H1 (cell line): Measurements from ENCODE around the gene CLPTM1L. TPM values are rescaled to one million over a fixed set of nuclear protein-coding genes. Genes with fewer than 3 reads are reported as not detected.

ENCODE experiments used
- CTCF ChIA-PET: fragments of 300-600 bp; sonication (Branson Sonifier 250); formaldehyde crosslinking; loops from one replicate; lab custom pipeline; 2021; ENCODE audit not compliant: partially characterized antibody; lab: Charles Lee
- POLR2A ChIA-PET: fragments of 300-600 bp; sonication (Branson Sonifier 250); formaldehyde crosslinking; loops from one replicate; lab custom pipeline; 2021; ENCODE audit warnings: inconsistent platforms; ENCODE audit not compliant: partially characterized antibody; lab: Charles Lee
- DNase-seq, 2 experiments: peaks; one replicate each; pipeline versions ENCODE4 v3.0.0 to v3.0.0-alpha.2; 2010 to 2022; ENCODE audit warnings: low spot score in 2 of 2, low read depth in 1 of 2, mixed read lengths in 1 of 2
- FAIRE-seq: peaks from 2 replicates; lab custom pipeline; 2011; peaks lifted over from hg19 to GRCh38; lab: Jason Lieb, UNC
- H2AFZ ChIP-seq: 2 replicates; pipeline ENCODE4 v1.8.1; 2012; ENCODE audit warnings: low read length, inconsistent platforms
- H2AK5ac ChIP-seq: 2 replicates; pipeline ENCODE4 v1.6.1; 2013; ENCODE audit warnings: low read depth, low read length
- H2BK120ac ChIP-seq: replicated peaks from 2 replicates; pipeline ENCODE3; 2013; ENCODE audit warnings: low read depth, low read length, inconsistent platforms
- H2BK12ac ChIP-seq: 2 replicates; pipeline ENCODE4 v1.6.1; 2013; ENCODE audit warnings: low read depth, low read length
- H2BK15ac ChIP-seq: 2 replicates; pipeline ENCODE4 v1.6.1; 2013; ENCODE audit warnings: low read length
- H2BK20ac ChIP-seq: 2 replicates; pipeline ENCODE4 v1.6.1; 2013; ENCODE audit warnings: low read length
- H2BK5ac ChIP-seq: 2 replicates; pipeline ENCODE4 v1.6.1; 2013; ENCODE audit warnings: low read depth, low read length
- H3K14ac ChIP-seq: 2 replicates; pipeline ENCODE4 v1.6.1; 2013; ENCODE audit warnings: inconsistent platforms; ENCODE audit not compliant: insufficient read length
- H3K18ac ChIP-seq: 2 replicates; pipeline ENCODE4 v1.6.1; 2013; ENCODE audit warnings: low read length; ENCODE audit errors: extremely low read depth
- H3K23ac ChIP-seq: 2 replicates; pipeline ENCODE4 v1.6.1; 2013; ENCODE audit warnings: inconsistent platforms; ENCODE audit not compliant: insufficient read length
- H3K23me2 ChIP-seq: 2 replicates; pipeline ENCODE4 v1.6.1; 2013; ENCODE audit warnings: low read depth, low read length
- H3K27ac ChIP-seq: 2 replicates; pipeline ENCODE4 v1.6.1; 2011; ENCODE audit warnings: low read depth, low read length, inconsistent platforms
- H3K27me3 ChIP-seq, 4 experiments: replicated peaks in 1 of 4; 1 replicate in 1 of 4; 2 replicates in 3 of 4; pipeline versions ENCODE4 v1.6.1 to v1.8.1; 2011 to 2013; ENCODE audit warnings: low read length in 3 of 4, mild to moderate bottlenecking in 3 of 4, inconsistent platforms in 2 of 4, mixed read lengths in 2 of 4, moderate library complexity in 1 of 4; ENCODE audit not compliant: control insufficient read depth in 3 of 4, insufficient read depth in 3 of 4; ENCODE audit errors: extremely low read depth in 1 of 4
- H3K36me3 ChIP-seq, 4 experiments: 2 replicates each; pipeline versions ENCODE4 v1.6.1 to v1.8.1; 2011 to 2013; ENCODE audit warnings: mild to moderate bottlenecking in 4 of 4, low read length in 3 of 4, moderate library complexity in 2 of 4, control low read depth in 1 of 4, inconsistent platforms in 1 of 4; ENCODE audit not compliant: insufficient read depth in 4 of 4, control insufficient read depth in 2 of 4
- H3K4ac ChIP-seq: replicated peaks from 2 replicates; pipeline ENCODE3; 2013; ENCODE audit warnings: low read length, low read depth, mixed read lengths, inconsistent platforms; ENCODE audit not compliant: insufficient read length
- H3K4me1 ChIP-seq, 4 experiments: replicated peaks in 1 of 4; 1 replicate in 1 of 4; 2 replicates in 3 of 4; pipeline versions ENCODE4 v1.6.1 to v1.8.1; 2011 to 2013; ENCODE audit warnings: low read length in 3 of 4, inconsistent platforms in 2 of 4, mixed read lengths in 1 of 4; ENCODE audit not compliant: insufficient read depth in 4 of 4, control insufficient read depth in 3 of 4
- H3K4me2 ChIP-seq, 2 experiments: 2 replicates each; pipeline versions ENCODE4 v1.6.1 to v1.8.1; 2011 to 2013; ENCODE audit warnings: low read depth in 2 of 2, low read length in 2 of 2, control low read depth in 1 of 2, inconsistent platforms in 1 of 2, mild to moderate bottlenecking in 1 of 2; ENCODE audit not compliant: insufficient read depth in 1 of 2
- H3K4me3 ChIP-seq, 4 experiments: fragments of 200-600, 300-600 bp in 1 of 4; sonication (generic), shearing (Covaris generic), sonication (Bioruptor Twin) in 1 of 4; 2 replicates each; pipeline versions ENCODE4 v1.5.1 to v1.8.1; 2011 to 2016; ENCODE audit warnings: low read length in 4 of 4, low read depth in 3 of 4, control low read depth in 2 of 4, inconsistent platforms in 2 of 4, mild to moderate bottlenecking in 2 of 4, mixed read lengths in 1 of 4, moderate library complexity in 1 of 4; ENCODE audit not compliant: insufficient read depth in 2 of 4; ENCODE audit errors: extremely low read depth in 1 of 4
- H3K56ac ChIP-seq: replicated peaks from 2 replicates; pipeline ENCODE3; 2013; ENCODE audit warnings: low read depth, mild to moderate bottlenecking, mixed read lengths, low read length, inconsistent platforms; ENCODE audit not compliant: insufficient read length
- H3K79me1 ChIP-seq: 2 replicates; pipeline ENCODE4 v1.6.1; 2013; ENCODE audit warnings: low read depth, low read length, control low read depth
- H3K79me2 ChIP-seq, 2 experiments: 2 replicates each; pipeline versions ENCODE4 v1.6.1 to v1.8.1; 2012 to 2013; ENCODE audit warnings: low read length in 2 of 2, mild to moderate bottlenecking in 2 of 2, inconsistent platforms in 1 of 2; ENCODE audit not compliant: insufficient read depth in 2 of 2, control insufficient read depth in 1 of 2
- H3K9ac ChIP-seq, 4 experiments: replicated peaks in 1 of 4; 1 replicate in 1 of 4; 2 replicates in 3 of 4; pipeline versions ENCODE4 v1.6.1 to v1.8.1; 2011 to 2013; ENCODE audit warnings: low read depth in 3 of 4, low read length in 3 of 4, control low read depth in 2 of 4, mild to moderate bottlenecking in 2 of 4, moderate library complexity in 2 of 4, inconsistent platforms in 1 of 4; ENCODE audit errors: extremely low read depth in 1 of 4
- H3K9me3 ChIP-seq, 2 experiments: 2 replicates each; pipeline versions ENCODE4 v1.6.1 to v1.8.1; 2012 to 2013; ENCODE audit warnings: mild to moderate bottlenecking in 2 of 2, moderate library complexity in 2 of 2, control low read depth in 1 of 2, inconsistent platforms in 1 of 2, low read depth in 1 of 2, low read length in 1 of 2, mixed read lengths in 1 of 2; ENCODE audit not compliant: insufficient read depth in 2 of 2
- H4K20me1 ChIP-seq, 2 experiments: replicated peaks in 1 of 2; 2 replicates each; pipeline versions ENCODE3 to v1.8.1; 2011 to 2013; ENCODE audit warnings: inconsistent platforms in 2 of 2, low read length in 2 of 2, mild to moderate bottlenecking in 1 of 2; ENCODE audit not compliant: insufficient read depth in 2 of 2, control insufficient read depth in 1 of 2
- H4K5ac ChIP-seq: 2 replicates; pipeline ENCODE4 v1.6.1; 2013; ENCODE audit warnings: low read length, low read depth, mixed read lengths, inconsistent platforms; ENCODE audit not compliant: insufficient read length
- H4K8ac ChIP-seq: 2 replicates; pipeline ENCODE4 v1.8.0; 2013; ENCODE audit warnings: mild to moderate bottlenecking, moderate library complexity, low read length, inconsistent platforms; ENCODE audit not compliant: insufficient read depth; ENCODE audit errors: extremely low read depth
- H4K91ac ChIP-seq: replicated peaks from 2 replicates; pipeline ENCODE3; 2013; ENCODE audit warnings: low read length, mixed read lengths, inconsistent platforms; ENCODE audit not compliant: insufficient read length
- CTBP2 ChIP-seq: IDR thresholded peaks from 2 replicates; pipeline ENCODE4 v1.7.0; 2011; ENCODE audit warnings: borderline replicate concordance, mild to moderate bottlenecking, moderate library complexity, mixed read lengths, low read length; ENCODE audit not compliant: insufficient read depth, insufficient read length
- KDM1A ChIP-seq: fragments of 200-600, 300-600 bp; sonication (generic); IDR thresholded peaks from 2 replicates; pipeline ENCODE4 v1.7.1; 2016; ENCODE audit warnings: mild to moderate bottlenecking, low read length, borderline replicate concordance
- POLR2A ChIP-seq, 2 experiments: IDR thresholded peaks; 1 replicate in 1 of 2; 2 replicates in 1 of 2; pipeline ENCODE4 v1.6.1; 2011; ENCODE audit warnings: low read depth in 2 of 2, low read length in 2 of 2, mild to moderate bottlenecking in 2 of 2; ENCODE audit errors: control extremely low read depth in 1 of 2
- TEAD4 ChIP-seq: IDR thresholded peaks from 2 replicates; pipeline ENCODE4 v1.6.1; 2012; ENCODE audit warnings: low read depth, low read length, inconsistent platforms, mixed read lengths
- YY1 ChIP-seq: IDR thresholded peaks from 2 replicates; pipeline ENCODE4 v1.6.1; 2011; ENCODE audit warnings: low read depth, mild to moderate bottlenecking, low read length
- WGBS, 2 experiments: shearing (Covaris generic) in 1 of 2; methylation state at CpG; one replicate each; pipeline versions ENCODE4 v1.1.6 to v1.1.7; 2013 to 2015; ENCODE audit warnings: low lambda C conversion rate in 2 of 2, mixed read lengths in 2 of 2, inconsistent platforms in 1 of 2, low coverage in 1 of 2, missing lambda C conversion rate in 1 of 2; ENCODE audit not compliant: insufficient replicate concordance in 2 of 2, insufficient coverage in 1 of 2, insufficient read length in 1 of 2; ENCODE audit errors: extremely low coverage in 1 of 2, missing lambda C conversion rate in 1 of 2; 5-methylcytosine and 5-hydroxymethylcytosine counted together
- polyA plus RNA-seq, 7 experiments: library from polyadenylated mRNA; depleted of rRNA in 3 of 7; stranded (reverse) in 5 of 7; unstranded in 2 of 7; fragments of >200 nt in 5 of 7; fragments of 200-250 nt in 2 of 7; gene quantifications; 1 replicate in 5 of 7; 2 replicates in 1 of 7; 4 replicates in 1 of 7; pipeline versions ENCODE4 v1.2.1 to v1.2.3, GENCODE V29; 2011 to 2013; ENCODE audit warnings: missing spikeins in 2 of 7, mixed read lengths in 2 of 7
- total RNA-seq: library from RNA; stranded (reverse); fragmentation: NEBNext Ultra II Directional; extraction: Animal tissue kit (Norgen Biotek cat#: 25700); gene quantifications from 2 replicates; pipeline ENCODE4 v1.2.1, GENCODE V29; 2021
- TF ChIP-seq, protein P1 (sequence below): IDR thresholded peaks from 2 replicates; pipeline ENCODE4 v1.6.1; 2012; ENCODE audit warnings: low read length, inconsistent platforms
- TF ChIP-seq, protein P2 (sequence below), 3 experiments: IDR thresholded peaks; 1 replicate in 2 of 3; 2 replicates in 1 of 3; pipeline versions ENCODE4 v1.5.1 to v1.6.1; 2011; ENCODE audit warnings: low read length in 3 of 3, mild to moderate bottlenecking in 3 of 3, inconsistent platforms in 2 of 3, low read depth in 1 of 3, moderate library complexity in 1 of 3; ENCODE audit not compliant: insufficient read depth in 1 of 3; ENCODE audit errors: control extremely low read depth in 1 of 3

The CLPTM1L gene
- total and polyA plus RNA-seq, 2 of the 8 experiments (the other 6 are each of a cell fraction or from before 2014, with no cell fraction given): 102 to 119 TPM

DNA sequence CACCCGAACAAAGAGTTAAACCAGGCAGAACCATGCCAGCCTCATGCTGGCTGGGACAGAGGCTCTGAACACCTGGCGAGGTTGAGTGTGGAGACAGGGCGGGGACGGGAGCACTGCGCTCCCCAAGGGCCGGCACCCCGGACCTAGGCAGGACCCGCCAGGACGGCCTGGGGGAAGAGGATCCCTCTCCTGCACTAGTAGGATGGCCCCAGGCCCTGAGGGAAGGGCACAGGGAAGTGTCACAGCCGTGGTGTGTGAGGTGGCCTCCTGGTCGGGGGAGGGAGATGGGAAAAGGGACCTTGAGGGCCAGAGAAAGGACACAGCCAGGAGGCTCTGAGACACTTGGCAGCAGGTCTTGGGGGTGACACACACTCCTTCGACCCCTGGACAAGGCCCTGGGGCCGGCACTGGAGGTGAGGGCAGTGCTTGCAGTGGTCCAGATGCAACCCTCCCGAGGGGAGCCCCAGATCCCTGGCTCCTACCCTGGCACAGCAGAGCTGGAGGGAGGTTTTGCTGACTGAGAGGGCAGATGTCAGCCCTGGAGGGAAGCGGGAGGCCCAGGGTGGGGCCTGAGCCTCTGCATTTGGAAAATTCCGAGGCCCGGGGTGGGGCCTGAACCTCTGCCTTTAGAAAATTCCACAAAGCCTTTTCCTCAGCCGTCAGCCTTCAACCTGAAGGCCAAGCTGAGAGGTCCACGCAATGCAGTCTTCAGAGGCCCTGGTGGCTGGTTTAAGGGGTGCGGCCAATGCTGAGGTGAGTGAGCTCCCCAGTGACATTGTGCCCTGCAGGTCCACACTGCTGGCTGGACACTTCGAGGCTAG, 25.3 kb downstream of the CLPTM1L start:
- no peaks in the 10 kb centered on the region for H3K9me3 ChIP-seq
- no peaks in the 10 kb centered on the region; the same call in 1 of the 2 replicates for H3K23me2 ChIP-seq
- no peaks in the 10 kb centered on the region for H3K79me2 ChIP-seq
- no peak overlapping the region for H4K5ac ChIP-seq
- no peak overlapping the region for H2BK15ac ChIP-seq
- H3K4ac ChIP-seq: no peak overlapping the region
- no peak for DNase-seq
- H3K56ac ChIP-seq: no peak overlapping the region
- H3K4me3 ChIP-seq: no peak overlapping the region
- peaks cover 0 to 9% of the 10 kb centered on the region in 2 experiments for H4K20me1 ChIP-seq
- no peak overlapping the region for H3K18ac ChIP-seq
- no peak overlapping the region for H2BK12ac ChIP-seq
- H2BK20ac ChIP-seq: no peak overlapping the region
- no peaks in the 10 kb centered on the region for H3K79me1 ChIP-seq
- no peak overlapping the region for H2AK5ac ChIP-seq
- H3K36me3 ChIP-seq: peaks cover 15 to 54% (median 44%) of the 10 kb centered on the region in 4 experiments
- CTCF ChIA-PET: interaction anchor here (3.4 kb wide), 1 partner anchor 152 kb away, joined by 12 read pairs; no protein-coding TSS in a partner anchor
- no peak overlapping the region; the same call in 1 of the 2 replicates for H2BK5ac ChIP-seq
- no peak overlapping the region for H3K23ac ChIP-seq
- peaks cover 11 to 16% (median 13%) of the 10 kb centered on the region in 4 experiments for H3K4me1 ChIP-seq
- H4K8ac ChIP-seq: 0 out of 2 replicates have a peak overlapping the region, but pooled peaks have one; percentile 1
- no peaks in the 10 kb centered on the region for H3K27me3 ChIP-seq
- no peak overlapping the region for H3K14ac ChIP-seq
- no peak overlapping the region for H2BK120ac ChIP-seq
- H3K27ac ChIP-seq: no peak overlapping the region
- no peak for FAIRE-seq
- H3K4me2 ChIP-seq: no peak overlapping the region
- H3K9ac ChIP-seq: no peak overlapping the region
- H2AFZ ChIP-seq: no peak overlapping the region
- POLR2A ChIA-PET: interaction anchor here (1.0 to 1.3 kb wide), 3 partner anchors 11 to 25 kb away, joined by 3 to 6 read pairs (median 5); partner anchors contain the start of gene TERT
- no peak overlapping the region for H4K91ac ChIP-seq
- WGBS, 2 experiments: 88% methylated on average over 19 of the region's 21 CpGs; no CpG with 5 or more reads in 1 of the 2 experiments
- no peak for TF ChIP-seq YY1
- TF ChIP-seq, protein P1, sequence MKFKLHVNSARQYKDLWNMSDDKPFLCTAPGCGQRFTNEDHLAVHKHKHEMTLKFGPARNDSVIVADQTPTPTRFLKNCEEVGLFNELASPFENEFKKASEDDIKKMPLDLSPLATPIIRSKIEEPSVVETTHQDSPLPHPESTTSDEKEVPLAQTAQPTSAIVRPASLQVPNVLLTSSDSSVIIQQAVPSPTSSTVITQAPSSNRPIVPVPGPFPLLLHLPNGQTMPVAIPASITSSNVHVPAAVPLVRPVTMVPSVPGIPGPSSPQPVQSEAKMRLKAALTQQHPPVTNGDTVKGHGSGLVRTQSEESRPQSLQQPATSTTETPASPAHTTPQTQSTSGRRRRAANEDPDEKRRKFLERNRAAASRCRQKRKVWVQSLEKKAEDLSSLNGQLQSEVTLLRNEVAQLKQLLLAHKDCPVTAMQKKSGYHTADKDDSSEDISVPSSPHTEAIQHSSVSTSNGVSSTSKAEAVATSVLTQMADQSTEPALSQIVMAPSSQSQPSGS: no peak
- TF ChIP-seq, protein P2, sequence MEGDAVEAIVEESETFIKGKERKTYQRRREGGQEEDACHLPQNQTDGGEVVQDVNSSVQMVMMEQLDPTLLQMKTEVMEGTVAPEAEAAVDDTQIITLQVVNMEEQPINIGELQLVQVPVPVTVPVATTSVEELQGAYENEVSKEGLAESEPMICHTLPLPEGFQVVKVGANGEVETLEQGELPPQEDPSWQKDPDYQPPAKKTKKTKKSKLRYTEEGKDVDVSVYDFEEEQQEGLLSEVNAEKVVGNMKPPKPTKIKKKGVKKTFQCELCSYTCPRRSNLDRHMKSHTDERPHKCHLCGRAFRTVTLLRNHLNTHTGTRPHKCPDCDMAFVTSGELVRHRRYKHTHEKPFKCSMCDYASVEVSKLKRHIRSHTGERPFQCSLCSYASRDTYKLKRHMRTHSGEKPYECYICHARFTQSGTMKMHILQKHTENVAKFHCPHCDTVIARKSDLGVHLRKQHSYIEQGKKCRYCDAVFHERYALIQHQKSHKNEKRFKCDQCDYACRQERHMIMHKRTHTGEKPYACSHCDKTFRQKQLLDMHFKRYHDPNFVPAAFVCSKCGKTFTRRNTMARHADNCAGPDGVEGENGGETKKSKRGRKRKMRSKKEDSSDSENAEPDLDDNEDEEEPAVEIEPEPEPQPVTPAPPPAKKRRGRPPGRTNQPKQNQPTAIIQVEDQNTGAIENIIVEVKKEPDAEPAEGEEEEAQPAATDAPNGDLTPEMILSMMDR (IDR thresholded peaks at IDR 0.05; ENCODE audit: control extremely low read depth in 1 of 3, insufficient read depth in 1 of 3, low read depth in 1 of 3, low read length in 3 of 3): no peak
- TF ChIP-seq CTBP2: no peak
- TF ChIP-seq TEAD4: no peak
- TF ChIP-seq KDM1A: no peak
- no peak for TF ChIP-seq POLR2A (IDR thresholded peaks at IDR 0.05; ENCODE audit: control extremely low read depth in 1 of 2, low read depth in 2 of 2, low read length in 2 of 2)
